Hematopoietic multipotent progenitor cell treated with erythropoietin and hydrocortisone succinate and interleukin-3 and kit ligand, for 6 days (in vitro differentiated cells): ENCODE data around the gene UMAD1.
A peak's percentile ranks its signal among the peaks of the same experiment; 100 is the strongest.

Experiments used
- DNase-seq: peaks from one replicate; pipeline ENCODE4 v3.0.0-alpha.2; 2015

UMAD1 gene

DNA sequence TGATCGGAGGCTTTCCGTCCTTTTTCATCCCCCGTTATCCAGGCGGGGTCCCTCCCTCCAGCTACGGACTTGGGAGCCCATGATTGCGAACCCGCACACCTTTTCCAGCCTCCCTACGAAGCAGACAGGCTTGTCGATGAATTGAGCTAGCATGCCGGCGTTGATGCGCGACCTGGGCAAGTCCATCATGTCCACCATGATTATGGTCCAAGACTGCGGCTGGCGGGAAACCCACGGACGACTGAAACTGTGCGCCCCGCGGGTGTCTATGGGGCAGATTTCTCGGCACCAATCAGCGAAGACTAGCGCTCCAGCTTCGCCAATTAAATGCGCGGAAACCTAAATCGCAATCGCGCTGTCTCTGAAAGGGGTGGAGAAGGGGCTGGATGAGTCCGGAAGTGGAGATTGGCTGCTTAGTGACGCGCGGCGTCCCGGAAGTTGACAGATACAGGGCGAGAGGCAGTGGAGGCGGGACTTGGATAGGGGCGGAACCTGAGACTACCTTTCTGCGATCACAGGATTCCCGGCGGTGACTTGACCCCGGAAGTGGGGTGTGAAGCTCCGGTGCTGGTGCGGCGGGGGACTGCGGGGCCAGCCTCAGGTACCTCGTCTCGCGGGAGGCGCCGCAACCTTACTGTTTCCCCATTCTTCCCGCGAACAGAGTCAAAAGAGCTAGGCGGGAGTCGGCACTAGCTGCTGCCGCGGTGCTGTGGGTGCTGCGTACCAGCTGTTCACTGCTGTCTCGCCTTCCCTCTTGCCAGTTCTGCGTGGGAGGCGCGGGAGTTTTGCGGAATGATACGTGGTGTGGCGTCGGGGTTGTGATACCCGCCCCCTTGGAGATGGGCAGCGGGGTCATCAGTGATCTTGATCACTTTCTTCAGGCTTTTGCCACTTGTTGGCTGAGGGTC is at the start of gene UMAD1:
Gene UMAD1, plus strand, starts transcription at position 532 of the 908 bp plus-strand sequence. CDS start 32,620 bp downstream, outside the sequence.
- peak; percentile 100 for DNase-seq

DNA sequence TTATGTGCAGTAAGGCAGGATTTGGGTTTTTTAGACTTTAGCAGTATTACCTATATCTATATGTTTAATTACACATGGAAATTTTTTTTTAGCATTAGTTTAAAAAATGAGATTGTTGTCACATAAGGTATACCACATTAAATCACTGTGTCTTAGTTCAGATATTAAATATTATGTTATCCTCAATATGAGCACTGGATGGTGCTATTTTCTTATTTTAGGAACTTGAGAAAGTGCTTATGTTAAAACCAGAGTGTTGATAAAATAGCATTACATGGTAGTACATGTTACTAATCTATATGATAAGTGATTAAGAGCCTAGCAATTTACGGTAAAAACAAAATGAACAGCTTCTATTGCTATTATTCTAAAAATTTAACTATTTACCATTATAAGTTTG is 45.1 kb upstream of the UMAD1 start:
- DNase-seq: peak; percentile 77

DNA sequence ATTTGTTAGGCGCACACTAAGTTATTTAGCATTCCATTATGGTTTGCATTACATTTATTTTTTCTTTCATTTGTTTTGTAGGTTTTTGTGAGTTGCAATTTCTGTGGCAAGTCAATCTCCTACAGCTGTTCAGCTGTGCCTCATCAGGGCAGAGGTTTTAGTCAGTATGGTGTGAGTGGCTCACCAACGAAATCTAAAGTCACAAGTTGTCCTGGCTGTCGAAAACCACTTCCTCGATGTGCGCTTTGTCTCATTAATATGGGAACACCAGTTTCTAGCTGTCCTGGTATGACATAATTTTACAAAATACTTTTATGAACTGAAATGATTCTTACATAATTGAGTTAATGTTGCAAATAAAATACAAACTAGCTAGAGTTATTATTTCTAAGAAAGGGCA is 44.4 kb upstream of the UMAD1 start:
- DNase-seq: peak; percentile 58

DNA sequence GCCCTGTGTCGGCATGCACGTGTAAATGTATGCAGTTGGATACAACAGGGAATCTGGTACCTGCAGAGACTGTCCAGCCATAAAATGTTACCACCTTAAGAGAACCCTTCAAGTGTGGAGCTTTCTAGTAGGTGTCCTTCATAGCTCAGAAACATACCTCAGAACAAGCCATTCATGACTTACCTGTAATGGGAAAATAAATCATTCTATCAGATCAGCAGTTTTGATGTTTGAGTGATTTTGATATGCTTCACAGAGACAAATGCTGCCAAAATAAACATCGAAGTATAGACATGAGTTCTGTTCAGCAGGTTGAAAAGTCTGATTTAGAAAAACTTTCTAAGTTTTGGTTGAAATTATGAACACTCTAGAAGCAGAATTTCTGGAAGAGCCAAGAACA is 33.5 kb upstream of the UMAD1 start:
- DNase-seq: no peak

DNA sequence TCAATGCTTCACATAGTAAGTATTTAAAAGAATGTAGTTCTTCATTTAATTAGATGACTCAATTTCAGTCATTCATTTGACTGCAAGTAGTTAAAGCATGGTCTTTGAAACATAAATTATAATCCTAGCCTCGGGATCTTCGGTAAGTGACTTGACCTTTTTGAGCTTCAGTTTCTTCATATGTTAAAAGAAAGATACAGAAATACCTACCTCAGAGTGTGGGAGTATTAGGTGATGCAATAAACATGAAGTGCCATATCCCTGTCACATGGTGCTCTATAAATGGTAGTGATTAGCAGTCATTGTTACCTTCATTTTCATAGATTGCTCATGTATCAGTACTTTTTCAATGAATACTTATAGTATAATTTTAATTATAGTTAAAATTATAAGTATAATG is 31.2 kb upstream of the UMAD1 start:
- DNase-seq: no peak

DNA sequence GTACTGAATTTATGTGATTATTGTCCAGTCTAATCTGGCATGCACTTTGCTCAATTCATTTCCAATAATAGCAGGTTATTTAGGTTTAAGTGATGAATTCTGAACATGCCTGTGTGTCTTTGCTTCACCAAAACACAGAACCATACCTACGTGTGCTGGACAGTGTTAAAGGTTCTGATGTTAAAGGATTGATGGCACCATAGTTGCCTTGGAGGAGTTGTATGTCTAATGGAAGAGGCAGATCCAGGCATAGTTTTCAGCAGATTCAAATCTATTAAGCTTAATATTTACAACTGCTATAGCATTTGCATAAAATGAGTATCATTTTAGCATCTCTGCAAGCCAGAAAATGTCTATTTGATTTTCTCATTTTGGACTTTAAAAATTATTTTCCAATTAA is 28.0 kb upstream of the UMAD1 start:
- no peak for DNase-seq

DNA sequence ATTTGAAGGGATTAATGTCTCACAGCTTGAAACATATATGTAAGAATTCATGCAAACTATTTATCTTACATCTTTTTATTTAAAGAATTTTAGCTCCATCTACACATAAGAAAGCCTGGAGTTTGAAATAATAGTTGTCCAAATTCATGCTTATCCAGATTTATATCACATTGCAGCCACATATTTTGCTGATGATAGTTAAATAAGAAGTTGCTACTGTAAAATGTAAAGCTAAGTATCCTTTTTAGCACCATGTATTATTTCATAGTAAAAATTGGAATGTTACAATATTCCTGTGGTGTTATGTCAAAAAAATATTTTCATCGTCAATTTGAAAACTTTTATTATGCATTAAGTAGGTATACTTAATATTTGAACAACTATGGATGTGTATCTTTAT is 27.3 kb upstream of the UMAD1 start:
- no peak for DNase-seq

DNA sequence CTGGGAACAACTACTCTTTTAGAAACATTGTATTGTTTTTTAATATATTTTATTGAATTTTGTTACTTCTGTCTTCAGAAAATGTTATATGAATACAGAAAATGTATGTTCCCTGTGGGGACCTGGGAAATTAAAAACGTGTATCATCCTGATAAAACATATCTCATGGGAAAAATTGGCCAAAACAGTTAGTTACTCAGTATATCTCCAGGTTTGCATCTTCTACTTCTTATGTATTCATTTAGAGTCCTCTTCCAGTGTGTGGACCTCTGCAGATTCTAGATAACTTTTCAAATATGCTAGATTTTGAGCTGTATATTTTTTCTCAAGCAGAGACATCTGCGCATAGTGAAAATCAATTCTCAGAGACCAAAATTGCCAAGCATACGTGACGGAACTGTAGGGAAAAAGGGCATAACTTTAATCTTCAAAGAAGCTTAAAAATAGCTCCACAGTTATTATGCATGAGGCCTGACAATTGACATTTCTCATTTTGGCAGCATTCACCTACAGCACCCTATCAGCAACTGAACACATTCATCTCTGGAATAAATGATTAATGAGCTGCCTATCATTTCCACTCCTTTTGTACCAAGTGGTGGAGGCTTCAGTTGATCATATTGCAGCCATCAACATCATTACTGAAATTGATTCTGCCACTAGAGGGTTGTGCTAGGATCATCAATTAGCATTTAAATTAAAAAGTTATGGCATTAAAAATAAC is 26.4 kb upstream of the UMAD1 start:
- peak; percentile 67 for DNase-seq

DNA sequence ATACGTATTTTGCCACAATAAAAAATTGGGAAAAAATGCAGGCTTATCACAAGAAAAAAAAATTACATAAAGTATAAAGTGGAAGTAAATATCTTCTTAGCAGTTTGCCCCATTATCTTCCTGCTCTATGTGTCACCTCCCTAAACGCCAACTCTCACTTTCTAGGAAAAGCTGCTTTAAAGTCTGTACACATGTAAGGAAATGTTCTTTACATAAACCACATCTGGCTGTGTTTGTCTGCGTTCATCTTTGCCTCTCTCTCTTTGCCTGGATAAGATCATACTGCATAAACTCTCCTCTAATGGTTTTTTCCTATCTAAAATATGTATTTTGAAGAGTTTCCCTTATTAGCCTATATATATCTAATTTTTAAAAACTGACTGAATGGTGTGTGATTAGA is 23.0 kb upstream of the UMAD1 start:
- peak; percentile 41 for DNase-seq

DNA sequence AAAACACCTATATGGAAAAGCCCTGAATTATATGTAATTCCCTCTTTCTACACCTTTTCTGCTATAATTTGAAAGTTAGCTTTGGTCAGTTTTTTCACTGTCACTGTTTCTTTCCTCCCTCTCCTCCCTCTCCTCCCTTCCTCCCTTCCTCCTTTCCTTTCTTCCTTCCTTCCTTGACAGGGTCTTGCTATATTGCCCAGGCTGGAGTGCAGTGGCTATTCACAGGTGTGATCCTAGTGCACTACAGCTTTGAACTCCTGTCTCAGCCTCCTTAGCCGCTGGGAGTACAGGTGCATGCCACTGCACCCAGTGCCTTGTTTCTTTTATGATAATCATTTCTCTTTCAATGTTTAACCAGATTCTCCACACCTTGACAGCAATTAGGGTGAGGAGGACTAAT is 22.1 kb upstream of the UMAD1 start:
- no peak for DNase-seq

DNA sequence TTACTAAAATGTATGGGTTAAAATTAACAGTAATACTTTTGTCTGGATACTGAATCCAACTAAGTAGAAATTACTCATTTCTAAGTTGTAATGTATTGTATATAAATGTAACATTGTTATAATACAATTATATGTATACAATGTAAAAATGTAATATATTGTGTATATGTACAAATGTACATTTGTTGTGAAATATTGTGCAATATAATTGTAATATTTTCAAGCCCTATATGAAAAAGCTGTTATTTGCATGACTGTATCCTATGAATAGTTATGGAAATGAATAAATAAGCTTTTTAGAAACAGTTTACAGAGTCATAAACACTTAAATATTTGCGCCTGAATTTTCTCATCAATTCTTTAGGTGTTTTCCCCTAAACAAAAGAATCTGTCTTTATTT is 20.3 kb upstream of the UMAD1 start:
- DNase-seq: no peak

DNA sequence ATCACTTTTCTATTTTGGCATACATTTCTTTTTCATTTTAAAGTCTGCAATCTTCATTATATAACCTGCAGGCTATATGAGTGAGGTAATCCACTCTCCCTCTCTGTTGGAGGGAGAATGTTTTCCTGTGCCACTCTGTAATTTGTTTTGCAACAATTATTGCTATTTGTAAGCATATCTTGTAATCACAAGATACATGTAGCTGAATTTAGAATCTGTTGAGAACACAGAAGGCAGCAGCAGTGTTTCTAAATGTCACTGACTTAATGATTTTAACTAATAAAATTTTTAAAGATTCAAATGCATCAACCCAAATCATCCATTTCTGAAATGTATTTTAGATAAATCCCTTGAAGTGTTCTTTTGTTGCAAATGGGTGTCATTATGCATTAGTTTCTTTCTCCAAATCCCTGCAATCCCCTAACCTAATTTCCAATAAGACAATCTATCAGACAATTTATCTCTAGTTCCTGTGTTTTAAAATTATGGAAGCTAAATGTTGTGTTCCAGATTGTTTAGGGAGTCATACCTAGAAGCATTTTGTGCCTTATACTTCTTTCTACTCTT is 19.8 kb upstream of the UMAD1 start:
- DNase-seq: no peak

DNA sequence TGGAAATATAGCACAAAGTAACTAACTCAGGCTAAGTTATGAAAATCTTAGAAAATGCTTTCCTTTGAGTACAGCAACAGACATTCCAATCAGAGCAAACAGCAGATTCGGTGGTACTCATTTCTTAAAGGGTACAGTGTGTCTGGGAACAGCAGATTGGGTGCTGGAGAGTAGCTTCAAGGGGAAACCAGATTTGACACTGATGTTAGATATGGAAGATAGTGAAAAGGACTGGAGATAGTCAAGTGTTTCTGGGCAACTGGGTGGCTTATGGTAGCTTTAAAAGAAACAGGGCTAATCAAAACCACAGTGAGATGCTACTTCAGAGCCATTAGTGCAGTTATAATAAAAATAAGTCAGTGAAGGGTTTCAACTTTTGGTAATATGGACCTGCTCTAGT is 12.1 kb upstream of the UMAD1 start:
- no peak for DNase-seq

DNA sequence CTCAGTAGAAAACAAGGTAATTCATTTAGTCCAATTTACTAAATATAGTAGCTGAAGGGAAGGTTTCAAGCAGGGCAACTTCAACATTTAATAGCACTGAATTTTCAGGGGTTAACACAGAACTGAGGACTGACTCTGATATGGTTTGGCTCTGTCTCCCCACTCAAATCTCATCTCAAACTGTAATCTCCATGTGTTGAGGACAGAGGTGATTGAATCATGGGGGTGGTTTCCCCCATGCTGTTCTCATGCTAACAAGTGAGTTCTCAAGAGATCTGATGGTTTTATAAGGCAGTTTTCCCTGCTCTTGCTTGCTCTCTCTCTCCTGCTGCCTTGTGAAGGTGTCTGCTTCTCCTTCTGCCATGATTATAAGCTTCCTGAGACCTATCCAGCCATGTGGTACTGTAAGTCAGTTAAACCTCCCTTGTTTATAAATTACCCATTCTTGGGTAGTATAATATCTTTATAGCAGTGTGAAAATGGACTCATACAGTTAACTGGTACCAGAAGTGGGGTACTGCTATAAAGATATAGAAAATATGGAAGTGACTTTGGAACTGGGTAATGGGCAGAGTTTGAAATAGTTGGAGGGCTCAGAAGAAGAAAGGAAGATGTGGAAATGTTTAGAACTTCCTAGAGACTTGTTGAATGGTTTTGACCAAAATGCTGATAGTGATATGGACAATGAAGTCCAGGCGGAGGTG is 9.8 kb upstream of the UMAD1 start:
- no peak for DNase-seq

DNA sequence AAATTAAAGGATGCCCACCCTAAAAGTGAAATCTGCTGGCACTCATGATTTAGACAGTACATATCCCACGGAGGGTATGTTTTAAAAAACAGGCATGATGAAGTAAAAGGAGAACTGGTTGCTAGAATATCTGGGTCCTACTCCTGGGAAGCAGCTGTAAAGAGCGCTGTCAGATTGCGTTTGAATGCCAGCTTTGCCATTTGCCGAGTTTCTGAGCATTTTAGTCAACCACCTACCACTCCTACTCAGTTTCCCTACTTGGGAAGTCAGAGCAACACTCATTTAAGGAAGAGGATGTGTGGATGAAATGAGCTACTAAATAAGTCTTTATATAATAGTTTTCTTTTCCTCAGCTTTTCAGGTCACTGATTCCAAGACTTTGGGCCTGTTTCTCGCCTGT is 1.1 kb upstream of the UMAD1 start:
- DNase-seq: peak; percentile 30

DNA sequence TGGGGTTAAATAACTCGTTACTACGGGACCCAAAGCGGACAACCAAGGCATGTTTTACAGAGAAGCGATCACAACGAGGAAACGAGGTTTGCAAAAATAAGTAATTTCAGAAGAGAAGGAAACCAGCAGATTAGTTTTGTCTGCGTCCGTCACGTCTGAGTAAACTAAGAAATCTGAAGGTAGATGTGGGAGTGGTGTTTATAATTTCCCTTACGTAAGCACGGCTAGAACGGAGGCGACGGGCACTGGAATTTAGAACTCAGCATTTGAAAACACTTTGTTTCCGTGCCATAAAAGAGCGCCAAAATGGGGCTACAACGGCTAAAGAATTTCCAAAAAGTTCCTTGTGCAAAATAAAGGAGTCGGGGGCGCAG is 718 bp upstream of the UMAD1 start:
- peak; percentile 50 for DNase-seq

DNA sequence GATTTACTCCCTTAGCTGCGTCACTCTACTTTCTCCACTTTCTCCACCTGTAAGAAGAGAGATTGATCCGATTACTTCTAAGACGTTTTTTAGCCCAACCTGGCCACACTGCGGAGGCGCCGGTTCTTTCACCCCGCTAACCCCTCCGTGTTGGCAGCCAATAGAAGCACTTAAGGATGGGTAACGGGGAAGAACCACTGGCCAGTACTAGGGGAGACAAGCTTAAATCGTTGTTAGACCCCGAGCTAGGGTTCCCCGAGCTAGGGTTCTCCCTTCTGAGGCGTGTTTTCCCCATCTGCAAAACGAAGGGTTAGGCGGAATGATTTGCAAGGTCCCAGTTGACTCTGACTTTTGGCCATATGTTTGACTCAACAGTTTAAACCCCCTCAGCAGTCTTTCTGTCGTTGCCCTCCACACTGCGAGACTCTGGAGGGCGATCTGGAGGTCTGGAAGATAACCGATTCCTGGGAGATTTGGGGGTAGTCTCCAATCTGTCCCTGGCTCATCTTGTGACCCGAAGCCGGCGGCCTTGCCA is 644 bp downstream of the UMAD1 start:
- no peak for DNase-seq

DNA sequence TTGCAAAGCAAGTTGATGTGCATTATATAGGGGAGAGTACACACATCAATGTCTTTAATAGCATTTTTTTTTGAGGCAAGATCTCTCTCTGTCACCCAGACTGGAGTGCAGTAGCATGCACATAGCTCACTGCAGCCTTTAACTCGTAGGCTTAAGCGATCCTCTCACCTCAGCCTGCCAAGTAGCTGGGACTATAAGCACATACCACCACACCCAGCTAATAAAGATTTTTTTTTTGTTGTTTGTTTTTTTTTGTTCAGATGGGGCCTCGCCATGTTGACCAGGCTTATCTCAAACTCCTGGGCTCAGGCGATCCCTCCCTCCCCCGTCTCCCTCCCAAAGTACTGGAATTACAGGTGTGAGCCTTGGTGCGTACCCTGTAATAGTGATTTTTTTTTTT is 1.5 kb downstream of the UMAD1 start:
- DNase-seq: peak; percentile 25

DNA sequence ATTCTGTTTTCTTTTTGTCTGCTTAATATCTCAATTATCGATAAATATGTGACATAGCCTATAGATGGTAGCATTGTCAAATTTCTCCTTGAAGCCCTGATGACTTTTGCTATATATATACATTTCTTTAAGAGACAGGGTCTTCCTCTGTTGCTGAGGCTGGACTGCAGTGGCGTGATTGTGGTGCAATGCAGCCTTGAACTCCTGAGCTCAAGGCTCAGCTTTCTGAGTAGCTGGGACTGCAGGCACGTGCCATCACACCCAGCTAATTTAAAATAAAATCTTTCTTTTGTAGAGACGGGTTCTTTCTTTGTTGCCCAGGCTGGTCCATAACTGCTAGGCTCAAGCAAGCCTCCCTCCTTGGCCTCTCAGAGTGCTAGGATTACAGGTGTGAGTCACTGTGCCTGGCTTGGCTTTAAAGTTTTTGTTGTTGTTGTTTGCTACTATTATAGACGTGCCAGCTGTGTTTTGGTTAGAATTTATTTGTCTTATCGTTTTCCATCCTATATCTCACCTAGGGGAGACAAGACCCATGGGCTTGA is 7.0 kb downstream of the UMAD1 start:
- DNase-seq: no peak

DNA sequence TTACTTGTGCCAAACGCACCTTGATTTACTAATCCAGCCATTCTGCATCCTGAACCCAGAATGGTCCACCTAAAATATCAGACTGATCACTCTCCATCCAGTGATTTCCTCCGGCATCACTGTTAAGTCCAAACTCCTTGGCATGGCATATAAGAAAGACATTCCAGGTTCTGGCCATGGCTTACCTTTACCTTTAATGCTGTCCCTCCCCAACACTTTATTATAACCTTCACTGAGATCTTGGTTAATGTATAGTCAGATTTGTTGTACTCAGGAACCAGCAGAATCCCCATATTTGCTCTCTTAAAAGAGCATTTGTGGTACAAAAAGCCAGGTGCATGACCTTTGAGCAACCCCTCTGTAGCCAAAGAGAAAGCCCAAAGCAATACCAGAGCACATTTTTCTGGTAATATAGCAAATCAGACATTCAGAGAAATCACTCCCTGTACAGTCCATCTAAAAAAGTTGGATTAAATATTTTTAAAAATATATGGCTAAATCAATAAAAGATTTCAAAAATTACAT is 10.2 kb downstream of the UMAD1 start:
- DNase-seq: no peak

DNA sequence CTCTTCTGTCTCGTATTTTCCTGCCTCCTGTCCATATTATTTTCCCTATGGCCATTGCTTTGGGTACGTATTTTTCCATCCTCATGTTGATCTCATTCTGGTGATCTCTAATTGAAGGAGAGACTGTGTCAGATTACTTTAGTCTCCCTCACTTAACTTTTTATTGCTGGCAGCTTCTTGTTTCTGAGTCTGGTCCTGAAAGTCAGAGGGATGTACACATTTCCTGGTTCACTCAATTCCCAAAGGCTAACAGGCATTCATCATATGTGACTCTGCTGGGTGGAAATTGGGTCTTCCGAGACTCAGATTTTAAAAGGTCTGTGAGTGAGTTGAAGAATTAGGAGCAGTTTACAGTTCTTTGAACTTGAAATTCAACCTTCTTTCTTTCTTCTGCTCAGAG is 10.9 kb downstream of the UMAD1 start:
- DNase-seq: no peak

DNA sequence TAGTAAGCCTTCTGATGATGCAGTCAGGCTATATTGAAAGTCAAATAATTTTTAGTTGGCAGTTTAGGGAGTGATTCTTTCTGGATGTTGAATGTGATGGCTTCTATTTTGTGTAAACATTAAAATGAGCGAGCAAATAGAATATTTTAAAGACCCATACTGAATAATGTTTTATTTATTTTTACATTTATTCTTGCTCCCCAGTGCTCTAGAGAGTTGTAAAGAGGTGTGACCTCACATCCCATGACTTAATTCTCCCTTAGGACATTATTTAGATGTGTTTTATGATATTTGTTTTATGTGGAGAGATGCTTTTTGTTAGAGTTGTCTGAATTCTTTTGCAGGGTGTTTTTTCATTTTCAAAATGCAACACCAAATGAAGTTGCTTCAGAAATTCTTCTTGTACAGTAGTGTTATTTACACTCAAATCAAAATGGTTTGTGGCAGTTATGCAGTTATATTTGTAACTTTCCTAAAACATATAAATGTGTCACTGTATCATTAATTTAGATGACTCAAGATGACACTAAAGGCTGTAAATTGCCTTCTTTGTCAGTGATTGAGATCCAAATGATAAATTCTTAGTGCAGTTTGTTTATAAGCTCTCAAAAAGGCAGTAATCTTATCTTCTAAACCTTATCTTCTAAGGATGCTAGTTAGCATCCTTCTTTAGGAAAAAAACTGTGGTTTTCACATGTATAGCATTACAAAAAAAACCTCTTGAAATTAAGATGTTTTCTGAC is 12.4 kb downstream of the UMAD1 start:
- no peak for DNase-seq
